GM15510 (cell line): Measurements from ENCODE around the gene TMTC2.

Experiments
- POLR2A ChIP-seq: IDR thresholded peaks from 3 replicates; pipeline ENCODE4 v1.6.1; 2011; ENCODE audit warnings: borderline replicate concordance; ENCODE audit not compliant: insufficient read length; ENCODE audit errors: extremely low read depth

TMTC2 gene

GRCh38 chr12:83149987-83150386, 463.3 kb downstream of the TMTC2 start:
- no peak for TF ChIP-seq POLR2A

GRCh38 chr12:83150465-83151189, 463.9 kb downstream of the TMTC2 start:
- TF ChIP-seq POLR2A: no peak

- no peak for TF ChIP-seq POLR2A
Observed at GRCh38 chr12:83153177-83153576, 466.5 kb downstream of the TMTC2 start.

GRCh38 chr12:83156815-83157214, 470.1 kb downstream of the TMTC2 start:
- no peak for TF ChIP-seq POLR2A

- TF ChIP-seq POLR2A: no peak
Observed at GRCh38 chr12:83157604-83158003, 470.9 kb downstream of the TMTC2 start.

GRCh38 chr12:83158613-83159207, 472.0 kb downstream of the TMTC2 start:
- TF ChIP-seq POLR2A: no peak

- no peak for TF ChIP-seq POLR2A
Observed at GRCh38 chr12:83161456-83161855, 474.8 kb downstream of the TMTC2 start.

GRCh38 chr12:83168751-83169150, 482.0 kb downstream of the TMTC2 start:
- no peak for TF ChIP-seq POLR2A

- TF ChIP-seq POLR2A: no peak
Observed at GRCh38 chr12:83172441-83172840, 485.7 kb downstream of the TMTC2 start.

GRCh38 chr12:83172866-83173649, 486.4 kb downstream of the TMTC2 start:
- TF ChIP-seq POLR2A: no peak

GRCh38 chr12:83179999-83180398, 493.3 kb downstream of the TMTC2 start:
- no peak for TF ChIP-seq POLR2A

GRCh38 chr12:83181074-83181473, 494.4 kb downstream of the TMTC2 start:
- TF ChIP-seq POLR2A: no peak

- TF ChIP-seq POLR2A: no peak
Observed at GRCh38 chr12:83183132-83183531, 496.4 kb downstream of the TMTC2 start.
